ENCODE measurements around the gene TRAF2. TPM values are rescaled to one million over a fixed set of nuclear protein-coding genes. Genes with fewer than 3 reads are reported as not detected.
"Not testable (repeated sequence)": the region's sequence is repeated elsewhere in the genome, so short reads cannot be mapped to it uniquely, and the experiment has no call there.

Gene TRAF2
- total RNA-seq, 1 donor: 7.9 TPM

DNA sequence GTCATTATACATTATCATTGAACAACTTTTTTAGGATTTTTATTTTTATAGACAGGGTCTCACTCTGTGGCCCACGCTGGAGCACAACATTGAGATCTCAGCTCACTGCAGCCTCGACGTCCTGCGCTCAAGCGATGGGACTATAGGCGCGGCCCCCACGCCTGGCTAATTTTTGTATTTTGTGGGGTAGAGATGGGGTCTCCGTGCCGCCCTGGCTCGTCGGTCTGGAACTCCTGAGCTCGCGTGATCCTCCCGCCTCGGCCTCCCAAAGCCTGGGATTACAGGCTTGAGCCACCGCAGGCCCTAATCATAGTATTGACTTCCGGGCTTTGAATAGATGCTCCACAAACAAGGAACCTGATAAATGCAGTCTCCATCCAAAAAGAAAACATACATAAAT is 18.8 kb upstream of the TRAF2 start:
- TF ChIP-seq, protein P1, sequence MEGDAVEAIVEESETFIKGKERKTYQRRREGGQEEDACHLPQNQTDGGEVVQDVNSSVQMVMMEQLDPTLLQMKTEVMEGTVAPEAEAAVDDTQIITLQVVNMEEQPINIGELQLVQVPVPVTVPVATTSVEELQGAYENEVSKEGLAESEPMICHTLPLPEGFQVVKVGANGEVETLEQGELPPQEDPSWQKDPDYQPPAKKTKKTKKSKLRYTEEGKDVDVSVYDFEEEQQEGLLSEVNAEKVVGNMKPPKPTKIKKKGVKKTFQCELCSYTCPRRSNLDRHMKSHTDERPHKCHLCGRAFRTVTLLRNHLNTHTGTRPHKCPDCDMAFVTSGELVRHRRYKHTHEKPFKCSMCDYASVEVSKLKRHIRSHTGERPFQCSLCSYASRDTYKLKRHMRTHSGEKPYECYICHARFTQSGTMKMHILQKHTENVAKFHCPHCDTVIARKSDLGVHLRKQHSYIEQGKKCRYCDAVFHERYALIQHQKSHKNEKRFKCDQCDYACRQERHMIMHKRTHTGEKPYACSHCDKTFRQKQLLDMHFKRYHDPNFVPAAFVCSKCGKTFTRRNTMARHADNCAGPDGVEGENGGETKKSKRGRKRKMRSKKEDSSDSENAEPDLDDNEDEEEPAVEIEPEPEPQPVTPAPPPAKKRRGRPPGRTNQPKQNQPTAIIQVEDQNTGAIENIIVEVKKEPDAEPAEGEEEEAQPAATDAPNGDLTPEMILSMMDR (IDR thresholded peaks at IDR 0.05; ENCODE audit: insufficient read depth, low read length): no peak
- no peak overlapping the region for H3K4me3 ChIP-seq (ENCODE audit: low read depth, low read length)
- no peak for DNase-seq (ENCODE audit: low read depth)

DNA sequence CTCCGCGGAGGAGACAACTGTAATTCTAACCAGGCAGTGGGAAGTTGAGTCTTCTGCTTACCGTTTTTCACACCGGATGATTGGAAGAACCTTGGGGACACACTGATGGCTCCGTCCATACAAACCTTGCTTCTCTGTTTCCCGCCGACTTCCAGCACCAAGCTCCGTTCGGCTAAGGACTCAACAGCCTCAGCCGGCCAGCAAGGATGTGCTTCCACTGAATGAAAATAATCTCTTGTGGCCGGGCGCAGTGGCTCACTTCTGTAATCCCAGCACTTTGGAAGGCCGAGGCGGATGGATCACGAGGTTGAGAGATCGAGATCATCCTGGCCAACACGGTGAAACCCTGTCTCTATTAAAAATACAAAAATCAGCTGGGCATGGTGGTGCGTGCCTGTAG is 18.4 kb upstream of the TRAF2 start:
- DNase-seq (ENCODE audit: low read depth): no peak
- no peak overlapping the region for H3K4me3 ChIP-seq (ENCODE audit: low read depth, low read length)
- TF ChIP-seq, protein P1 (IDR thresholded peaks at IDR 0.05; ENCODE audit: insufficient read depth, low read length): no peak

DNA sequence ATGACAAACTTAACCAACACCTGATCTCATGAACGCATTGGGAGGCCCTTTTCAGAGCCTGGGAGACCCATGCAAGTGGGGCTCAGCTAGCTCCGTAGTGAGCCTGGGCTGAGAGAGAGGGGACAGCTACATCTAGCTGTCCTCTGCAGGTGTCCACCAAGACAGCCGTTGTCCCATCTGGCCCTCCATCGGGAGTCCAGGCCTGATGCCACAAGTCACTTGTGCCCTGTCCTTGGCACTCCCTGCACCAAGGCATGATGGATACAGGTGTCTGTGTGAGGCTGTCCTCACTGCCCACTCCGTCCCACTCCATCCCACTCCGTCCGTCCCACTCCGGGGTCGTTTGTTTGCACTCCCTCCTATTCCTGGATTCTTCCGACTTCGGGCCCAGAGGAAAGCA is 17.7 kb upstream of the TRAF2 start:
- TF ChIP-seq, protein P1 (IDR thresholded peaks at IDR 0.05; ENCODE audit: insufficient read depth, low read length): no peak
- H3K4me3 ChIP-seq (ENCODE audit: low read depth, low read length): no peak overlapping the region
- no peak for DNase-seq (ENCODE audit: low read depth)

DNA sequence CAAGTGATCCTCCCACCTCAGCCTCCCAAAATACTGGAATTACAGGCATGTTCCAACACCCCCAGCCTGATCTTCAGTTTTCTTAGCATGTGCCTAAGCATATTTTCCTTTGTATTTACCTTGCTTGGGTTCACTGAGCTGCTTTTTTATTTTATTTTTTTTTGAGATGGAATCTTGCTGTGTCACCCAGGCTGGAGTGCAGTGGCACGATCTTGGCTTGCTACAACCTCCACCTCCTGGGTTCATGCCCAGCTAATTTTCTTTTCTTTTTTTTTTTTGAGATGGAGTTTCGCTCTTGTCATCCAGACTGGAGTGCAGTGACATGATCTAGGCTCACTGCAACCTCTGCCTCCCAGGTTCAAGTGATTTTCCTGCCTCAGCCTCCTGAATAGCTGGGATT is 16.7 kb upstream of the TRAF2 start:
- H3K4me3 ChIP-seq (ENCODE audit: low read depth, low read length); DNase-seq (ENCODE audit: low read depth): not testable (repeated sequence)

DNA sequence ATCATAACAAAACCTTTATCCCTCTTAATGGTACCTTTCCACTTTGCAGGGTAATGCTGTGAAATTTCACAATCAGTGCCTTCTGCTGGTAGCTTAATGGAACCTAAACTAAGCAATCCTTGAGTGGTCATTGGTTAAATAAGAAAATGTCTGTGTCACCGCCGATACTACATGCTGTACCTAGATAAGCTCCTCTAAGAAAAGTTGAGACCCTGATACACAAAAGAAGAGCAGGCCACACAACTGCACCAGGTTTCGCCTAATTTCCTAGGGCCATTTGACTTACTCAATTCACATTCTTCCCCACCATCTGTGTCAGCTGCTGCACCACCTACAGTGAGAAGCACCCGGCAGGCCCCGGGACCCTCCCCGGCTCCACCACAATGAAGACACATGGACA is 11.2 kb upstream of the TRAF2 start:
- H3K4me3 ChIP-seq (ENCODE audit: low read depth, low read length): no peak overlapping the region
- TF ChIP-seq, protein P1 (IDR thresholded peaks at IDR 0.05; ENCODE audit: insufficient read depth, low read length): no peak
- DNase-seq (ENCODE audit: low read depth): no peak

DNA sequence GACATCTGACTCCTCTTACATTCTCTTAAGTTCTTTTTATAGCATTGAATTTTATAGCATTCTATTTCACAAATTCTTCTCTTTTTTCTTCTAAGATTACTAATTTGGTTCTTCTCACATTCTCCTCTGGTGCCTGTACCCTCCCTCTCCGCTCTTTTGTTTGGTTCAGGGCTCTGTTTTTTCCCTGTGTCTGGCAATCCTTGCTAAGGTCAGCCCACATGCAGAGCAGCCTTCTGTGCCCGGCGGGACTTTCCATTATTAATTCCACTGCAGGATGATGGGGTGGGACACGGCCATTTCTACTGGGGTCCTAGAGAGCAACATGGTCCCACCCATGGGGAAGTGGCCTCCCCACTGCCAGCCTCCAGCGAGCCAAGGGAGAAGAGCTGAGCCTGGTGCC is 9.8 kb upstream of the TRAF2 start:
- TF ChIP-seq, protein P1 (IDR thresholded peaks at IDR 0.05; ENCODE audit: insufficient read depth, low read length): no peak
- H3K4me3 ChIP-seq (ENCODE audit: low read depth, low read length): no peak overlapping the region
- no peak for DNase-seq (ENCODE audit: low read depth)

DNA sequence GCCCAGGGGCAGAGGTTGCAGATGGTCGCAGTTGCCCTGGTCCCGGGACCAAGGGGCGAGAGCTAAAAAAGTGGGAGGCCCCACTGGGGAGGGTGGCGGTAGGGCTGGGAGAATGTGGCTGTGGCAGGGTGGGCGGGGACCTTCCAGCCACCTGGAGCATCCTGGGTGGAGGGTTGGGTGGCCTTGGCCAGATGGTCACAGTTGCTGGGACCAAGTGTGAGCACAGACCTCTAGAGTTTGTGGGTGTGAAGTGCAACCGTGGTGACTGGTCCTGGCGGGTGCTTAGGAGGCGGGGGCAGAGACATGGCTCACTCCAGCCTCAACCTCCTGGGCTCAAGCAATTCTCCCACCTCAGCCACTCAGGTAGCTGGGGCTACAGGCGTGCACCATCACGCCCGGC is 5.7 kb upstream of the TRAF2 start:
- TF ChIP-seq, protein P1 (IDR thresholded peaks at IDR 0.05; ENCODE audit: insufficient read depth, low read length): no peak
- H3K4me3 ChIP-seq (ENCODE audit: low read depth, low read length): no peak overlapping the region
- no peak for DNase-seq (ENCODE audit: low read depth)
